HUES64 (cell line): ENCODE results near the gene HTR3D.
"Not testable (repeated sequence)": the region's sequence is repeated elsewhere in the genome, so short reads cannot be mapped to it uniquely, and the experiment has no call there.

Experiments used
- H3K27ac ChIP-seq: 2 replicates; pipeline ENCODE4 v1.7.0; 2013; ENCODE audit warnings: low read depth, low read length, inconsistent platforms
- H3K27me3 ChIP-seq: 2 replicates; pipeline ENCODE4 v1.6.1; 2013; ENCODE audit warnings: mild to moderate bottlenecking, low read length; ENCODE audit not compliant: insufficient read depth
- H3K36me3 ChIP-seq: 2 replicates; pipeline ENCODE4 v1.6.1; 2013; ENCODE audit warnings: mild to moderate bottlenecking, low read length; ENCODE audit not compliant: insufficient read depth
- H3K4me1 ChIP-seq: 2 replicates; pipeline ENCODE4 v1.6.1; 2013; ENCODE audit warnings: mild to moderate bottlenecking, low read length, moderate library complexity; ENCODE audit not compliant: insufficient read depth
- H3K4me3 ChIP-seq: 2 replicates; pipeline ENCODE4 v1.5.1; 2013; ENCODE audit warnings: mild to moderate bottlenecking, low read length, moderate library complexity
- H3K9ac ChIP-seq: 2 replicates; pipeline ENCODE4 v1.6.1; 2013; ENCODE audit warnings: mild to moderate bottlenecking, low read depth, low read length
- H3K9me3 ChIP-seq: 2 replicates; pipeline ENCODE4 v1.6.1; 2013; ENCODE audit warnings: low read depth, low read length; ENCODE audit not compliant: insufficient read depth
- WGBS: fragments of 150-250, 120-280 bp; methylation state at CpG from one replicate; pipeline ENCODE4 v1.1.7; 2013; ENCODE audit warnings: missing lambda C conversion rate; 5-methylcytosine and 5-hydroxymethylcytosine counted together

The HTR3D gene

GRCh38 chr3:184016811-184017671 lies 14.5 kb upstream of the HTR3D start:
- Histone ChIP-seq H3K9me3 (no peaks in the 10 kb centered on the region), H3K27me3 (no peaks in the 10 kb centered on the region), H3K36me3 (peaks cover 18% of the 10 kb centered on the region), H3K9ac (peak overlapping the region; percentile 80), H3K27ac (peak overlapping the region; percentile 51; the same call in 1 of the 2 replicates), H3K4me3 (peak overlapping the region; percentile 83), H3K4me1 (peaks cover 6% of the 10 kb centered on the region; the same call in 1 of the 2 replicates)
- WGBS = 14% methylated on average over 57 of the region's 57 CpGs

GRCh38 chr3:184017672-184018423 lies 13.7 kb upstream of the HTR3D start, which contains the start of gene ABCC5:
Gene ABCC5 (minus strand): TSS chr3:184017884. CDS start chr3:184014392, 3,492 bp downstream.
- peaks cover 6% of the 10 kb centered on the region; the same call in 1 of the 2 replicates for H3K4me1 ChIP-seq
- WGBS = 1% methylated on average over 55 of the region's 55 CpGs
- peak within 1 kb of the TSS; percentile 51 for H3K27ac ChIP-seq
- no peaks in the 10 kb centered on the region for H3K27me3 ChIP-seq
- H3K9me3 ChIP-seq = no peaks in the 10 kb centered on the region
- peak within 1 kb of the TSS; percentile 80 for H3K9ac ChIP-seq
- peak within 1 kb of the TSS; percentile 83 for H3K4me3 ChIP-seq
- H3K36me3 ChIP-seq = peaks cover 10% of the 10 kb centered on the region

- peak overlapping the region; percentile 16; the same call in 1 of the 2 replicates for H3K27ac ChIP-seq
These were observed 13.0 kb upstream of the HTR3D start for GRCh38 chr3:184018424-184018973.

GRCh38 chr3:184022323-184022722 lies 9.2 kb upstream of the HTR3D start:
- H3K36me3 ChIP-seq = no peaks in the 10 kb centered on the region
- H3K27me3 ChIP-seq = no peaks in the 10 kb centered on the region
- H3K9ac ChIP-seq = no peak overlapping the region
- whole genome bisulfite sequencing = 100% methylated on average over 6 of the region's 7 CpGs
- H3K27ac ChIP-seq = no peak overlapping the region
- H3K4me3 ChIP-seq = no peak overlapping the region
- H3K4me1 ChIP-seq = no peaks in the 10 kb centered on the region
- H3K9me3 ChIP-seq = no peaks in the 10 kb centered on the region

More at GRCh38 chr3:184018424-184018973, 13.0 kb upstream of the HTR3D start:
- Histone ChIP-seq H3K36me3 (peaks cover 6% of the 10 kb centered on the region), H3K4me1 (peaks cover 6% of the 10 kb centered on the region; the same call in 1 of the 2 replicates), H3K9ac (peak overlapping the region; percentile 80; the same call in 1 of the 2 replicates), H3K9me3 (no peaks in the 10 kb centered on the region), H3K27me3 (no peaks in the 10 kb centered on the region), H3K4me3 (peak overlapping the region; percentile 83)
- WGBS = 93% methylated on average over 21 of the region's 21 CpGs

GRCh38 chr3:184025256-184025655 lies 6.3 kb upstream of the HTR3D start:
- not testable (repeated sequence) for H3K27ac ChIP-seq, H3K4me1 ChIP-seq, H3K9ac ChIP-seq, H3K9me3 ChIP-seq, H3K36me3 ChIP-seq, H3K4me3 ChIP-seq, H3K27me3 ChIP-seq
- 76% methylated on average over 5 of the region's 5 CpGs for WGBS

GRCh38 chr3:184028275-184028890 lies 3.2 kb upstream of the HTR3D start:
- not testable (repeated sequence) for H3K9ac ChIP-seq, H3K27ac ChIP-seq, H3K4me1 ChIP-seq, H3K36me3 ChIP-seq, H3K9me3 ChIP-seq, H3K4me3 ChIP-seq, H3K27me3 ChIP-seq
- WGBS = 90% methylated on average over 1 of the region's 1 CpG

DNA sequence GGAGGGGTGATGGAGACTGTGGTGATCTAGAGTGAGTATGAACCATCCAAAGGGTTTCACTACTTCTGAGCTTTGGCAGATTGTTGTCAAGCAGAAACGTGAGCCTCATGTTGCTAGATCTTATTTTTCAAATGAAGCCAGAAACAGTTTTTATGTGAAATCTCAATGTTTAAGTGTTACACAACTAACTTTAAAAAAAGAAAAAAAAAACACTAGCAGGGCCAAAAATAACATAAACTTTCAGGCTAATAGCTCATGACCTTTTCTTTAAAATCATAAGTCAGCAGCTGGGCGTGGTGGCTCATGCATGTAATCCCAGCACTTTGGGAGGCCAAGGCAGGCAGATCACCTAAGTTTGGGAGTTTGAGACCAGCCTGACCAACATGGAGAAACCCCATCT lies 2.1 kb upstream of the HTR3D start:
- 82% methylated on average over 2 of the region's 2 CpGs for WGBS
- no peaks in the 10 kb centered on the region for H3K4me1 ChIP-seq
- no peak overlapping the region for H3K27ac ChIP-seq
- no peaks in the 10 kb centered on the region for H3K27me3 ChIP-seq
- no peak overlapping the region for H3K9ac ChIP-seq
- no peak overlapping the region for H3K4me3 ChIP-seq
- no peaks in the 10 kb centered on the region for H3K9me3 ChIP-seq
- H3K36me3 ChIP-seq = no peaks in the 10 kb centered on the region

GRCh38 chr3:184030536-184030935 lies 1.0 kb upstream of the HTR3D start:
- WGBS = 94% methylated on average over 3 of the region's 3 CpGs
- Histone ChIP-seq H3K4me1 (no peaks in the 10 kb centered on the region), H3K9me3 (no peaks in the 10 kb centered on the region), H3K27me3 (no peaks in the 10 kb centered on the region), H3K4me3 (no peak overlapping the region), H3K36me3 (no peaks in the 10 kb centered on the region), H3K27ac (no peak overlapping the region), H3K9ac (no peak overlapping the region)

DNA sequence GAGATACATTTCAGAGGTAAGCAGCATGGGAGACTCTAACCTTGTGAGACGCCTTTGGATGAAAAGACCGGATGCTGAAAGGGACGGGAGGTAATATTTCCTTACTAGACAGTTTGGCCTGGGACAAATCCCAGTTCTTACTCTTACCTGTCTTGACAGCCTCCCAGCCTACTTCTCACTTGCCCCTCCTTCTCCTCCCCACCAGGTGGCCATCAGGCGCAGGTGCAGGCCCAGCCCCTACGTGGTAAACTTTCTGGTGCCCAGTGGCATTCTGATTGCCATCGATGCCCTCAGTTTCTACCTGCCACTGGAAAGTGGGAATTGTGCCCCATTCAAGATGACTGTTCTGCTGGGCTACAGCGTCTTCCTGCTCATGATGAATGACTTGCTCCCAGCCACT lies 6.3 kb downstream of the HTR3D start:
- H3K27me3 ChIP-seq = no peaks in the 10 kb centered on the region
- H3K9me3 ChIP-seq = no peaks in the 10 kb centered on the region
- 79% methylated on average over 7 of the region's 7 CpGs for WGBS
- no peak overlapping the region for H3K4me3 ChIP-seq
- H3K27ac ChIP-seq = no peak overlapping the region
- H3K4me1 ChIP-seq = no peaks in the 10 kb centered on the region
- H3K36me3 ChIP-seq = no peaks in the 10 kb centered on the region
- H3K9ac ChIP-seq = no peak overlapping the region

DNA sequence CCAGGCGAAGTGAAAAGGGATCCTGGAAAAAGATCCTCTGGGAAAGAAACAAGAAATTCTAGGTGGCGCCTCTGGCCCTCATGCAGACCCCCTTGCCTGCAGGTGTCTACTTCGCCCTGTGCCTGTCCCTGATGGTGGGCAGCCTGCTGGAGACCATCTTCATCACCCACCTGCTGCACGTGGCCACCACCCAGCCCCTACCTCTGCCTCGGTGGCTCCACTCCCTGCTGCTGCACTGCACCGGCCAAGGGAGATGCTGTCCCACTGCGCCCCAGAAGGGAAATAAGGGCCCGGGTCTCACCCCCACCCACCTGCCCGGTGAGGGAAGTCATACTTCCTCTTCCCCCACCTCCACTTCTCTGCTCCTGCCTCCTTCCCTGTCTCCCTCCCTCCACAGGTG lies 6.8 kb downstream of the HTR3D start:
- H3K9ac ChIP-seq, H3K4me3 ChIP-seq, H3K36me3 ChIP-seq, H3K4me1 ChIP-seq, H3K27ac ChIP-seq, H3K27me3 ChIP-seq, H3K9me3 ChIP-seq: not testable (repeated sequence)
- 91% methylated on average over 8 of the region's 9 CpGs for WGBS
